GM18868 (cell line): ENCODE results near the gene WDFY3.

Experiments used
- ATAC-seq: cut with Tn5 transposase; IDR thresholded peaks from one replicate; pipeline ENCODE4 v1.9.1; 2021; ENCODE audit warnings: mild to moderate bottlenecking, moderate library complexity; ENCODE audit not compliant: unreplicated experiment

The WDFY3 gene

GRCh38 chr4:84912741-84913140 lies 53.7 kb downstream of the WDFY3 start:
- ATAC-seq = no peak

GRCh38 chr4:84908876-84909275 lies 57.6 kb downstream of the WDFY3 start:
- ATAC-seq = no peak

GRCh38 chr4:84907145-84907544 lies 59.3 kb downstream of the WDFY3 start:
- ATAC-seq = no peak

- no peak for ATAC-seq
Observed at GRCh38 chr4:84905646-84906045, 60.8 kb downstream of the WDFY3 start.

GRCh38 chr4:84901740-84902281 lies 64.7 kb downstream of the WDFY3 start:
- ATAC-seq = no peak

GRCh38 chr4:84901173-84901572 lies 65.3 kb downstream of the WDFY3 start:
- ATAC-seq = no peak

- ATAC-seq = no peak
Observed at GRCh38 chr4:84899616-84900015, 66.9 kb downstream of the WDFY3 start.

- no peak for ATAC-seq
Observed at GRCh38 chr4:84897516-84897915, 69.0 kb downstream of the WDFY3 start.

- ATAC-seq = no peak
Observed at GRCh38 chr4:84895283-84895682, 71.2 kb downstream of the WDFY3 start.

- ATAC-seq = no peak
Observed at GRCh38 chr4:84894621-84895020, 71.9 kb downstream of the WDFY3 start.

GRCh38 chr4:84892950-84893349 lies 73.5 kb downstream of the WDFY3 start:
- no peak for ATAC-seq

- no peak for ATAC-seq
Observed at GRCh38 chr4:84887824-84888223, 78.7 kb downstream of the WDFY3 start.

- ATAC-seq = no peak
Observed at GRCh38 chr4:84879651-84880200, 86.8 kb downstream of the WDFY3 start.

- no peak for ATAC-seq
Observed at GRCh38 chr4:84878546-84878945, 87.9 kb downstream of the WDFY3 start.

- ATAC-seq = no peak
Observed at GRCh38 chr4:84878090-84878489, 88.4 kb downstream of the WDFY3 start.

GRCh38 chr4:84877051-84877833 lies 89.2 kb downstream of the WDFY3 start:
- ATAC-seq = no peak

GRCh38 chr4:84875636-84876371 lies 90.7 kb downstream of the WDFY3 start:
- ATAC-seq = no peak

- no peak for ATAC-seq
Observed at GRCh38 chr4:84874619-84875018, 91.9 kb downstream of the WDFY3 start.

- ATAC-seq = no peak
Observed at GRCh38 chr4:84870398-84871163, 95.9 kb downstream of the WDFY3 start.

GRCh38 chr4:84866295-84866694 lies 100.2 kb downstream of the WDFY3 start:
- ATAC-seq = no peak

- ATAC-seq = no peak
Observed at GRCh38 chr4:84865600-84865999, 100.9 kb downstream of the WDFY3 start.
